Spleen (tissue), 7 donors: Measurements from ENCODE around the gene ZMYND8.
"Not testable (repeated sequence)": the region's sequence is repeated elsewhere in the genome, so short reads cannot be mapped to it uniquely, and the experiment has no call there.

Source experiments
- POLR2AphosphoS5 ChIP-seq, 3 donors: sonication (generic); formaldehyde crosslinking; IDR thresholded peaks; one replicate each; pipeline ENCODE4 v1.5.1; 2017; ENCODE audit warnings: antibody characterized with exemption in 3 of 3
- TF ChIP-seq, protein P1 (sequence below), 11 experiments: fragments of 200-600 bp in 7 of 11; fragments of 450-650 bp in 4 of 11; sonication (generic) in 4 of 11; IDR thresholded peaks in 8 of 11; conservative IDR thresholded peaks in 3 of 11; 1 replicate in 7 of 11; 2 replicates in 4 of 11; pipeline versions ENCODE4 v1.4.0 to v1.8.0; 2016 to 2021; ENCODE audit warnings: antibody characterized with exemption in 11 of 11, inconsistent platforms in 4 of 11, mild to moderate bottlenecking in 1 of 11
- donor health status: DM: no; HTN: no; CAD: no; lungs with moderate emphysema.
- donor health status: DM: no; HTN: no; CAD: no.
- donor health status: DM: no; HTN: no; CAD: no.

DNA sequence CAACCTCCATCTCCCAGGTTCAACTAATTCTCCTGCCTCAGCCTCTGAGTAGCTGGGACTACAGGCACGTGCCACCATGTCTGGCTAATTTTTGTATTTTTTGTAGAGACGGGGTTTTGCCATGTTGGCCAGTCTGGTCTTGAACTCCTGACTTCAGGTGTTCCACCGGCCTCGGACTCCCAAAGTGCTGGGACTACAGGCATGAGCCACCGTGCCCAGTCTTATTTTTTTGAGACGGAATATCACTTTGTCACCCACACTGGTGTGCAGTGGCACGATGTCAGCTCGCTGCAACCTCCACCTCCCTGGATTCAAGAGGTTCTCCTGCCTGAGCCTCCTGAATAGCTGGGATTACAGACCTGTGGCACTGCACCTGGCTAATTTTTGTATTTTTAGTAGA lies 17.6 kb upstream of the ZMYND8 start:
- TF ChIP-seq, protein P1, sequence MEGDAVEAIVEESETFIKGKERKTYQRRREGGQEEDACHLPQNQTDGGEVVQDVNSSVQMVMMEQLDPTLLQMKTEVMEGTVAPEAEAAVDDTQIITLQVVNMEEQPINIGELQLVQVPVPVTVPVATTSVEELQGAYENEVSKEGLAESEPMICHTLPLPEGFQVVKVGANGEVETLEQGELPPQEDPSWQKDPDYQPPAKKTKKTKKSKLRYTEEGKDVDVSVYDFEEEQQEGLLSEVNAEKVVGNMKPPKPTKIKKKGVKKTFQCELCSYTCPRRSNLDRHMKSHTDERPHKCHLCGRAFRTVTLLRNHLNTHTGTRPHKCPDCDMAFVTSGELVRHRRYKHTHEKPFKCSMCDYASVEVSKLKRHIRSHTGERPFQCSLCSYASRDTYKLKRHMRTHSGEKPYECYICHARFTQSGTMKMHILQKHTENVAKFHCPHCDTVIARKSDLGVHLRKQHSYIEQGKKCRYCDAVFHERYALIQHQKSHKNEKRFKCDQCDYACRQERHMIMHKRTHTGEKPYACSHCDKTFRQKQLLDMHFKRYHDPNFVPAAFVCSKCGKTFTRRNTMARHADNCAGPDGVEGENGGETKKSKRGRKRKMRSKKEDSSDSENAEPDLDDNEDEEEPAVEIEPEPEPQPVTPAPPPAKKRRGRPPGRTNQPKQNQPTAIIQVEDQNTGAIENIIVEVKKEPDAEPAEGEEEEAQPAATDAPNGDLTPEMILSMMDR (IDR thresholded peaks at IDR 0.05 in 8 of 11, conservative IDR thresholded peaks at IDR 0.05 in 3 of 11) = not testable (repeated sequence)
- TF ChIP-seq POLR2AphosphoS5 (IDR thresholded peaks at IDR 0.05) = not testable (repeated sequence)
